Thyroid gland (tissue), 4 donors: Measurements from ENCODE around the gene FER. TPM values are rescaled to one million over a fixed set of nuclear protein-coding genes. Genes with fewer than 3 reads are reported as not detected.

Experiments
- DNase-seq, 2 donors: peaks; one replicate each; pipeline ENCODE4 v3.0.0-alpha.2; 2019
- H3K27ac ChIP-seq, 3 donors: fragments of 200-600 bp; sonication (generic); 1 replicate in 2 of 3; 2 replicates in 1 of 3; pipeline ENCODE4 v1.5.1; 2016 to 2019; ENCODE audit warnings: mild to moderate bottlenecking in 1 of 3, moderate library complexity in 1 of 3
- H3K27me3 ChIP-seq: fragments of 200-600 bp; sonication (generic); one replicate; pipeline ENCODE4 v1.5.1; 2019
- H3K36me3 ChIP-seq, 2 donors: fragments of 200-600 bp; sonication (generic); one replicate each; pipeline ENCODE4 v1.5.1; 2016 to 2019
- H3K4me1 ChIP-seq, 2 donors: fragments of 200-600 bp; sonication (generic); one replicate each; pipeline ENCODE4 v1.5.1; 2017 to 2019
- H3K4me3 ChIP-seq, 3 donors: fragments of 200-600 bp; sonication (generic); replicated peaks in 1 of 3; 1 replicate in 2 of 3; 2 replicates in 1 of 3; pipeline ENCODE4 v1.5.1; 2016; ENCODE audit warnings: mild to moderate bottlenecking in 1 of 3
- H3K9me3 ChIP-seq: fragments of 200-600 bp; sonication (generic); one replicate; pipeline ENCODE4 v1.5.1; 2017
- POLR2A ChIP-seq, 2 donors: fragments of 450-650 bp; IDR thresholded peaks; one replicate each; pipeline ENCODE4 v1.6.1; 2017; ENCODE audit warnings: antibody characterized with exemption in 2 of 2, mild to moderate bottlenecking in 2 of 2, moderate library complexity in 1 of 2
- WGBS, 2 donors: methylation state at CpG; one replicate each; pipeline ENCODE4 v1.1.5; 2017; 5-methylcytosine and 5-hydroxymethylcytosine counted together
- intact Hi-C: fragments of 100-400 bp; cut with DNase I; formaldehyde crosslinking; loops from one replicate; pipeline ENCODE4 v1.15.1; 2023
- total RNA-seq, 4 donors: library from RNA; depleted of rRNA; stranded (reverse); fragments of >200 nt; gene quantifications; one replicate each; pipeline ENCODE4 v1.2.3, GENCODE V29; 2016
- TF ChIP-seq, protein P1 (sequence below), 6 experiments: fragments of 200-600 bp in 3 of 6; fragments of 450-650 bp in 3 of 6; sonication (generic) in 3 of 6; IDR thresholded peaks; one replicate each; pipeline ENCODE4 v1.5.1; 2016 to 2019; ENCODE audit warnings: antibody characterized with exemption in 6 of 6, mild to moderate bottlenecking in 2 of 6, inconsistent platforms in 1 of 6, moderate library complexity in 1 of 6

The FER gene
- total RNA-seq, 4 donors from 2014 or later: 38.8 to 79.1 (median 45.2) TPM

DNA sequence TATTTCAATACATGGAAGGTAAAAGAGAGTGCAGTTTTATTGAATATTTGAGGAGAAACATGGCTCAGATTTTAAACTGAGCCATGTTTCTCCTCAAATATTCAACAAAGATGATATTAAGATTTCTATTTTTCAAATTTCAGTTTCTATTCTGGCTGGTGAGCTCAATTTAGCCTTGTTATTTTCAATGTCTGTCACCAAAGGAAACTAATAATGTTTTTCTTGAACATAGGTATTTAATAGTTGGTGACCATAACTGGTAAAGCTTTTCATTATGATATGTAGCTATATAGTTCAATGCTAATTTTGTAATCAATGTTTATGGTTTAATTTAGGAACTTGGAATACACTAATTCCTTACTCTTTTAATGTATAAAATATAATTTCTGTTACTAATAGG is 177.4 kb downstream of the FER start:
- DNase-seq: no peak
- intact Hi-C loops: no loop called here
- TF ChIP-seq POLR2A (IDR thresholded peaks at IDR 0.05): no peak
- TF ChIP-seq, protein P1, sequence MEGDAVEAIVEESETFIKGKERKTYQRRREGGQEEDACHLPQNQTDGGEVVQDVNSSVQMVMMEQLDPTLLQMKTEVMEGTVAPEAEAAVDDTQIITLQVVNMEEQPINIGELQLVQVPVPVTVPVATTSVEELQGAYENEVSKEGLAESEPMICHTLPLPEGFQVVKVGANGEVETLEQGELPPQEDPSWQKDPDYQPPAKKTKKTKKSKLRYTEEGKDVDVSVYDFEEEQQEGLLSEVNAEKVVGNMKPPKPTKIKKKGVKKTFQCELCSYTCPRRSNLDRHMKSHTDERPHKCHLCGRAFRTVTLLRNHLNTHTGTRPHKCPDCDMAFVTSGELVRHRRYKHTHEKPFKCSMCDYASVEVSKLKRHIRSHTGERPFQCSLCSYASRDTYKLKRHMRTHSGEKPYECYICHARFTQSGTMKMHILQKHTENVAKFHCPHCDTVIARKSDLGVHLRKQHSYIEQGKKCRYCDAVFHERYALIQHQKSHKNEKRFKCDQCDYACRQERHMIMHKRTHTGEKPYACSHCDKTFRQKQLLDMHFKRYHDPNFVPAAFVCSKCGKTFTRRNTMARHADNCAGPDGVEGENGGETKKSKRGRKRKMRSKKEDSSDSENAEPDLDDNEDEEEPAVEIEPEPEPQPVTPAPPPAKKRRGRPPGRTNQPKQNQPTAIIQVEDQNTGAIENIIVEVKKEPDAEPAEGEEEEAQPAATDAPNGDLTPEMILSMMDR (IDR thresholded peaks at IDR 0.05): no peak
- no peaks in the 10 kb centered on the region for H3K36me3 ChIP-seq
- H3K4me3 ChIP-seq: no peak overlapping the region
- no peaks in the 10 kb centered on the region for H3K27me3 ChIP-seq
- H3K27ac ChIP-seq: no peak overlapping the region
- H3K4me1 ChIP-seq: no peaks in the 10 kb centered on the region
- H3K9me3 ChIP-seq: no peaks in the 10 kb centered on the region

DNA sequence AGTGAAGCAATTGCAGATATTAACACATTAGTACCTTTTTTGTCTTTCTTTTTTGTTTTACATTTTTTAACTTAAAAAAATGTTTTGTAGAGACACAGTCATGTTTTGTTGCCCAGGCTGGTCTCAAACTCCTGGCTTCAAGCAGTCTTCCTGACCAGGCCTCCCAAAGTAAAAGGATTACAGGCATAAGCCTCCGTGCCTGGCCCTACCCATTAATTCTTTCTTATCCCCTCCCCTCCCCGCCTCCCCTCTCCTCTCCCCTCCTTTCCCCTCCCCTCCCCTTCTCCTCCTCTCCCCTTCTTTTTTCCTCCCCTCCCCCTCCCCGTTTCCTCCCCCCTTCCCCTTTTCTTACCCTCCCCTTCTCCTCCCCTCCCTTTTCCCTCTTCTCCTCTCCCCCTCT is 182.4 kb downstream of the FER start:
- H3K36me3 ChIP-seq: no peaks in the 10 kb centered on the region
- H3K27me3 ChIP-seq: no peaks in the 10 kb centered on the region
- H3K4me3 ChIP-seq: no peak overlapping the region
- no peak for TF ChIP-seq POLR2A (IDR thresholded peaks at IDR 0.05)
- TF ChIP-seq, protein P1 (IDR thresholded peaks at IDR 0.05): no peak
- no peaks in the 10 kb centered on the region for H3K9me3 ChIP-seq
- no peak overlapping the region for H3K27ac ChIP-seq
- DNase-seq: no peak
- WGBS, 2 donors: 98 to 100% methylated on average over 2 of the region's 3 CpGs
- no peaks in the 10 kb centered on the region for H3K4me1 ChIP-seq
- intact Hi-C loops: no loop called here

DNA sequence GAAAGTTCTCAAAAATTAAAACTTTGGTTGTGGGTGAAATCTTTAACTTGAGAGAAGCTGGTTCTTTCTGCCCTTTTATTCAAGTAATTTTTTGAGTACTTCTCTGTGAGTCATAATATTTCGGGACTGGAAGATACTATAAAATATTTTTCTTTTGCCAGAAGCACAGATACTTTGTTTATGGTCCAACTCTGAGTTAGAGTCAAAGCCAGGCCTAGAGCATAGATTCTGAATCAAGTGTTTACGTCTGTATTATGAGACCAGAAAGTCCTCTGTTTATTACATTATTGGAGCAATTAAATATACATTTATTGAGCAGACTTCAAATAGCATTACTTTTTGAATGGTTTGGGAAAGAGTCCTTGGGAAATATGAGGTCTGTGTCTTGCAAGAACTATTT is 187.9 kb downstream of the FER start:
- Histone ChIP-seq H3K36me3 (no peaks in the 10 kb centered on the region), H3K9me3 (no peaks in the 10 kb centered on the region), H3K27ac (no peak overlapping the region), H3K4me1 (no peaks in the 10 kb centered on the region), H3K27me3 (no peaks in the 10 kb centered on the region), H3K4me3 (no peak overlapping the region)
- no peak for DNase-seq
- no peak for TF ChIP-seq POLR2A (IDR thresholded peaks at IDR 0.05)
- TF ChIP-seq, protein P1 (IDR thresholded peaks at IDR 0.05): no peak
- 79 to 90% methylated on average over 2 of the region's 2 CpGs for WGBS, 2 donors
- intact Hi-C loops: no loop called here

- no peak overlapping the region for H3K4me3 ChIP-seq
- intact Hi-C loops: no loop called here
- H3K36me3 ChIP-seq: no peaks in the 10 kb centered on the region
- no peak for DNase-seq
- H3K4me1 ChIP-seq: no peaks in the 10 kb centered on the region
- H3K27ac ChIP-seq: no peak overlapping the region
- no peak for TF ChIP-seq POLR2A (IDR thresholded peaks at IDR 0.05)
- TF ChIP-seq, protein P1 (IDR thresholded peaks at IDR 0.05): no peak
- H3K27me3 ChIP-seq: no peaks in the 10 kb centered on the region
- WGBS, 2 donors: 97 to 98% methylated on average over 2 of the region's 2 CpGs
- H3K9me3 ChIP-seq: no peaks in the 10 kb centered on the region
Observed at GRCh38 chr5:108937221-108937620, 189.5 kb downstream of the FER start.

GRCh38 chr5:108940506-108940905 is 192.8 kb downstream of the FER start:
- no peaks in the 10 kb centered on the region for H3K9me3 ChIP-seq
- H3K27ac ChIP-seq: no peak overlapping the region
- intact Hi-C loops: no loop called here
- no peaks in the 10 kb centered on the region for H3K36me3 ChIP-seq
- H3K4me1 ChIP-seq: no peaks in the 10 kb centered on the region
- H3K27me3 ChIP-seq: no peaks in the 10 kb centered on the region
- TF ChIP-seq, protein P1 (IDR thresholded peaks at IDR 0.05): no peak
- TF ChIP-seq POLR2A (IDR thresholded peaks at IDR 0.05): no peak
- 62 to 78% methylated on average over 4 of the region's 4 CpGs for WGBS, 2 donors
- H3K4me3 ChIP-seq: no peak overlapping the region
- DNase-seq: no peak
